Measurements from ENCODE around the gene TRIM32.

The TRIM32 gene

GRCh38 chr9:116646661-116647514 lies 40.2 kb upstream of the TRIM32 start:
- Histone ChIP-seq H3K9me3 (no peaks in the 10 kb centered on the region), H3K27me3 (no peaks in the 10 kb centered on the region), H3K36me3 (peaks cover 11% of the 10 kb centered on the region), H3K4me1 (no peaks in the 10 kb centered on the region), H3K4me3 (ENCODE audit: low read depth, low read length) (no peak overlapping the region)
- DNase-seq = peak; percentile 20
- TF ChIP-seq CTCF (IDR thresholded peaks at IDR 0.05; ENCODE audit: low read depth, low read length) = peak; percentile 76

- DNase-seq = no peak
- Histone ChIP-seq H3K36me3 (peaks cover 13% of the 10 kb centered on the region), H3K4me1 (no peaks in the 10 kb centered on the region), H3K27me3 (no peaks in the 10 kb centered on the region), H3K4me3 (ENCODE audit: low read depth, low read length) (no peak overlapping the region), H3K9me3 (no peaks in the 10 kb centered on the region)
- TF ChIP-seq CTCF (IDR thresholded peaks at IDR 0.05; ENCODE audit: low read depth, low read length) = no peak
Measured at GRCh38 chr9:116647515-116647809, 39.6 kb upstream of the TRIM32 start.

GRCh38 chr9:116653348-116654058 lies 33.6 kb upstream of the TRIM32 start:
- no peaks in the 10 kb centered on the region for H3K4me1 ChIP-seq
- no peaks in the 10 kb centered on the region for H3K27me3 ChIP-seq
- no peak for TF ChIP-seq CTCF (IDR thresholded peaks at IDR 0.05; ENCODE audit: low read depth, low read length)
- no peak for DNase-seq
- no peak overlapping the region for H3K4me3 ChIP-seq (ENCODE audit: low read depth, low read length)
- H3K36me3 ChIP-seq = peaks cover 16% of the 10 kb centered on the region
- no peaks in the 10 kb centered on the region for H3K9me3 ChIP-seq

GRCh38 chr9:116654059-116654355 lies 33.1 kb upstream of the TRIM32 start:
- no peak overlapping the region for H3K4me3 ChIP-seq (ENCODE audit: low read depth, low read length)
- no peaks in the 10 kb centered on the region for H3K27me3 ChIP-seq
- no peak for DNase-seq
- H3K4me1 ChIP-seq = no peaks in the 10 kb centered on the region
- H3K9me3 ChIP-seq = no peaks in the 10 kb centered on the region
- H3K36me3 ChIP-seq = peaks cover 12% of the 10 kb centered on the region
- TF ChIP-seq CTCF (IDR thresholded peaks at IDR 0.05; ENCODE audit: low read depth, low read length) = no peak

GRCh38 chr9:116656501-116656971 lies 30.6 kb upstream of the TRIM32 start:
- Histone ChIP-seq H3K27me3 (no peaks in the 10 kb centered on the region), H3K4me1 (no peaks in the 10 kb centered on the region), H3K36me3 (peaks cover 5% of the 10 kb centered on the region; the same call in 1 of the 2 replicates), H3K9me3 (no peaks in the 10 kb centered on the region), H3K4me3 (ENCODE audit: low read depth, low read length) (no peak overlapping the region)
- no peak for TF ChIP-seq CTCF (IDR thresholded peaks at IDR 0.05; ENCODE audit: low read depth, low read length)
- DNase-seq = no peak

- peaks cover 5% of the 10 kb centered on the region; the same call in 1 of the 2 replicates for H3K36me3 ChIP-seq
- no peak for TF ChIP-seq CTCF (IDR thresholded peaks at IDR 0.05; ENCODE audit: low read depth, low read length)
- no peaks in the 10 kb centered on the region for H3K9me3 ChIP-seq
- no peak for DNase-seq
- H3K4me1 ChIP-seq = no peaks in the 10 kb centered on the region
- no peaks in the 10 kb centered on the region for H3K27me3 ChIP-seq
- no peak overlapping the region for H3K4me3 ChIP-seq (ENCODE audit: low read depth, low read length)
Measured at GRCh38 chr9:116656977-116657376, 30.1 kb upstream of the TRIM32 start.

Measured in BE2C (cell line).